Measurements from ENCODE around the gene GRAMD1A. TPM values are rescaled to one million over a fixed set of nuclear protein-coding genes. Genes with fewer than 3 reads are reported as not detected.

GRAMD1A gene
- total and polyA plus RNA-seq, 9 of the 15 experiments (the other 6 are each of a cell fraction or from before 2014, with no cell fraction given): 1.4 to 63.8 (median 38.5) TPM

- no peak; a peak in 1 of 4 replicates for TF ChIP-seq SIN3A (IDR thresholded peaks at IDR 0.05; ENCODE audit: borderline replicate concordance in 2 of 2, control insufficient read depth in 1 of 2, low read depth in 2 of 2, low read length in 2 of 2)
- no peak for TF ChIP-seq THRB (CRISPR knock-in tag; conservative IDR thresholded peaks at IDR 0.05)
- TF ChIP-seq, protein P1, sequence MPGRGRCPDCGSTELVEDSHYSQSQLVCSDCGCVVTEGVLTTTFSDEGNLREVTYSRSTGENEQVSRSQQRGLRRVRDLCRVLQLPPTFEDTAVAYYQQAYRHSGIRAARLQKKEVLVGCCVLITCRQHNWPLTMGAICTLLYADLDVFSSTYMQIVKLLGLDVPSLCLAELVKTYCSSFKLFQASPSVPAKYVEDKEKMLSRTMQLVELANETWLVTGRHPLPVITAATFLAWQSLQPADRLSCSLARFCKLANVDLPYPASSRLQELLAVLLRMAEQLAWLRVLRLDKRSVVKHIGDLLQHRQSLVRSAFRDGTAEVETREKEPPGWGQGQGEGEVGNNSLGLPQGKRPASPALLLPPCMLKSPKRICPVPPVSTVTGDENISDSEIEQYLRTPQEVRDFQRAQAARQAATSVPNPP (IDR thresholded peaks at IDR 0.05; ENCODE audit: borderline replicate concordance, insufficient read depth, insufficient read length): no peak
- no peak for TF ChIP-seq MXD1 (CRISPR knock-in tag; IDR thresholded peaks at IDR 0.05; ENCODE audit: borderline replicate concordance, poor library complexity, severe bottlenecking)
- no peak for TF ChIP-seq ZNF354B (CRISPR knock-in tag; IDR thresholded peaks at IDR 0.05)
- TF ChIP-seq BCOR (IDR thresholded peaks at IDR 0.05): no peak; the same call in 1 of the 2 replicates
- no peak for TF ChIP-seq NFRKB (IDR thresholded peaks at IDR 0.05; ENCODE audit: low read depth)
- no peak for TF ChIP-seq RAD51 (IDR thresholded peaks at IDR 0.05; ENCODE audit: borderline replicate concordance, low read depth)
- TF ChIP-seq ZNF41 (CRISPR knock-in tag; conservative IDR thresholded peaks at IDR 0.05): no peak
- TF ChIP-seq NELFE (IDR thresholded peaks at IDR 0.05; ENCODE audit: insufficient read depth, insufficient read length): no peak
- TF ChIP-seq HSF4 (CRISPR knock-in tag; IDR thresholded peaks at IDR 0.05; ENCODE audit: borderline replicate concordance): no peak
- no peak for TF ChIP-seq U2AF1 (optimal IDR thresholded peaks at IDR 0.05; ENCODE audit: low read depth, low read length)
- no peak for TF ChIP-seq MLX (CRISPR knock-in tag; conservative IDR thresholded peaks at IDR 0.05)
- TF ChIP-seq TGIF2 (CRISPR knock-in tag; IDR thresholded peaks at IDR 0.05): no peak
- TF ChIP-seq, protein P2, sequence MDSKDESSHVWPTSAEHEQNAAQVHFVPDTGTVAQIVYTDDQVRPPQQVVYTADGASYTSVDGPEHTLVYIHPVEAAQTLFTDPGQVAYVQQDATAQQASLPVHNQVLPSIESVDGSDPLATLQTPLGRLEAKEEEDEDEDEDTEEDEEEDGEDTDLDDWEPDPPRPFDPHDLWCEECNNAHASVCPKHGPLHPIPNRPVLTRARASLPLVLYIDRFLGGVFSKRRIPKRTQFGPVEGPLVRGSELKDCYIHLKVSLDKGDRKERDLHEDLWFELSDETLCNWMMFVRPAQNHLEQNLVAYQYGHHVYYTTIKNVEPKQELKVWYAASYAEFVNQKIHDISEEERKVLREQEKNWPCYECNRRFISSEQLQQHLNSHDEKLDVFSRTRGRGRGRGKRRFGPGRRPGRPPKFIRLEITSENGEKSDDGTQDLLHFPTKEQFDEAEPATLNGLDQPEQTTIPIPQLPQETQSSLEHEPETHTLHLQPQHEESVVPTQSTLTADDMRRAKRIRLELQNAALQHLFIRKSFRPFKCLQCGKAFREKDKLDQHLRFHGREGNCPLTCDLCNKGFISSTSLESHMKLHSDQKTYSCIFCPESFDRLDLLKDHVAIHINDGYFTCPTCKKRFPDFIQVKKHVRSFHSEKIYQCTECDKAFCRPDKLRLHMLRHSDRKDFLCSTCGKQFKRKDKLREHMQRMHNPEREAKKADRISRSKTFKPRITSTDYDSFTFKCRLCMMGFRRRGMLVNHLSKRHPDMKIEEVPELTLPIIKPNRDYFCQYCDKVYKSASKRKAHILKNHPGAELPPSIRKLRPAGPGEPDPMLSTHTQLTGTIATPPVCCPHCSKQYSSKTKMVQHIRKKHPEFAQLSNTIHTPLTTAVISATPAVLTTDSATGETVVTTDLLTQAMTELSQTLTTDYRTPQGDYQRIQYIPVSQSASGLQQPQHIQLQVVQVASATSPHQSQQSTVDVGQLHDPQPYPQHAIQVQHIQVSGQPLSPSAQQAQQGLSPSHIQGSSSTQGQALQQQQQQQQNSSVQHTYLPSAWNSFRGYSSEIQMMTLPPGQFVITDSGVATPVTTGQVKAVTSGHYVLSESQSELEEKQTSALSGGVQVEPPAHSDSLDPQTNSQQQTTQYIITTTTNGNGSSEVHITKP (IDR thresholded peaks at IDR 0.05; ENCODE audit: partially characterized antibody): no peak
- TF ChIP-seq SP2 (IDR thresholded peaks at IDR 0.05; ENCODE audit: extremely low read depth, low read depth, low read length, poor library complexity, severe bottlenecking): no peak
- no peak for TF ChIP-seq POLR2A (conservative IDR thresholded peaks at IDR 0.05)
- TF ChIP-seq, protein P3, sequence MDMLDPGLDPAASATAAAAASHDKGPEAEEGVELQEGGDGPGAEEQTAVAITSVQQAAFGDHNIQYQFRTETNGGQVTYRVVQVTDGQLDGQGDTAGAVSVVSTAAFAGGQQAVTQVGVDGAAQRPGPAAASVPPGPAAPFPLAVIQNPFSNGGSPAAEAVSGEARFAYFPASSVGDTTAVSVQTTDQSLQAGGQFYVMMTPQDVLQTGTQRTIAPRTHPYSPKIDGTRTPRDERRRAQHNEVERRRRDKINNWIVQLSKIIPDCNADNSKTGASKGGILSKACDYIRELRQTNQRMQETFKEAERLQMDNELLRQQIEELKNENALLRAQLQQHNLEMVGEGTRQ (CRISPR knock-in tag; IDR thresholded peaks at IDR 0.05): no peak
Measured at GRCh38 chr19:34961775-34962686, 38.1 kb upstream of the GRAMD1A start (continued).
